ENCODE results near the gene NGEF.

- TF ChIP-seq CTCF (IDR thresholded peaks at IDR 0.05) (no peak), YY1 (IDR thresholded peaks at IDR 0.05; ENCODE audit: low read depth) (no peak), RAD21 (IDR thresholded peaks at IDR 0.05; ENCODE audit: low read length) (no peak), MAX (IDR thresholded peaks at IDR 0.05; ENCODE audit: low read depth) (no peak), JUND (IDR thresholded peaks at IDR 0.05) (no peak), EP300 (IDR thresholded peaks at IDR 0.05; ENCODE audit: borderline replicate concordance in 1 of 2, low read depth in 1 of 2, low read length in 1 of 2) (no peak), FOXM1 (IDR thresholded peaks at IDR 0.05; ENCODE audit: low read depth) (no peak)
Observed at GRCh38 chr2:232949016-232949415, 64.0 kb downstream of the NGEF start.
